ENCODE data around the gene PUS7L. TPM values are rescaled to one million over a fixed set of nuclear protein-coding genes. Genes with fewer than 3 reads are reported as not detected.
"Not testable (repeated sequence)": the region's sequence is repeated elsewhere in the genome, so short reads cannot be mapped to it uniquely, and the experiment has no call there.

The PUS7L gene
- total RNA-seq, 4 donors from 2014 or later = 5.4 to 22.3 (median 9.9) TPM

- Histone ChIP-seq H3K4me1 (peaks cover 4 to 33% (median 19%) of the 10 kb centered on the region in 4 donors), H3K4me3 (peak overlapping the region in 3 of 4 donors; percentile 68 to 71 (median 68)), H3K36me3 (no peaks in the 10 kb centered on the region), H3K9me3 (no peaks in the 10 kb centered on the region), H3K27ac (no peak overlapping the region), H3K27me3 (no peaks in the 10 kb centered on the region)
- TF ChIP-seq CTCF (IDR thresholded peaks at IDR 0.05) (no peak), POLR2A (IDR thresholded peaks at IDR 0.05) (no peak)
- no peak for DNase-seq
These were observed 1.8 kb upstream of the PUS7L start for GRCh38 chr12:43760396-43760795.

- Histone ChIP-seq H3K27me3 (no peaks in the 10 kb centered on the region), H3K27ac (peak overlapping the region; percentile 44 to 94 (median 88)), H3K36me3 (peaks cover 0 to 11% (median 0%) of the 10 kb centered on the region in 3 donors), H3K9me3 (no peaks in the 10 kb centered on the region), H3K4me3 (peak overlapping the region; percentile 68 to 71 (median 70)), H3K4me1 (peaks cover 4 to 33% (median 19%) of the 10 kb centered on the region in 4 donors)
- peak in 2 of 3 donors; percentile 28 to 57 for DNase-seq
- TF ChIP-seq POLR2A (IDR thresholded peaks at IDR 0.05) = no peak
- no peak for TF ChIP-seq CTCF (IDR thresholded peaks at IDR 0.05)
These were observed 303 bp downstream of the PUS7L start for GRCh38 chr12:43758247-43758727.

- H3K4me1 ChIP-seq = peaks cover 0 to 8% (median 4%) of the 10 kb centered on the region in 4 donors
- H3K4me3 ChIP-seq = no peak overlapping the region
- no peak for DNase-seq
- H3K27me3 ChIP-seq = no peaks in the 10 kb centered on the region
- TF ChIP-seq POLR2A (IDR thresholded peaks at IDR 0.05) (no peak), CTCF (IDR thresholded peaks at IDR 0.05) (no peak)
- peaks cover 0 to 11% (median 0%) of the 10 kb centered on the region in 3 donors for H3K36me3 ChIP-seq
- H3K27ac ChIP-seq = no peak overlapping the region
- no peaks in the 10 kb centered on the region for H3K9me3 ChIP-seq
These were observed 4.6 kb downstream of the PUS7L start for GRCh38 chr12:43754015-43754414.

GRCh38 chr12:43751360-43751759, 7.2 kb downstream of the PUS7L start:
- peaks cover 0 to 11% (median 0%) of the 10 kb centered on the region in 3 donors for H3K36me3 ChIP-seq
- not testable (repeated sequence) for H3K27me3 ChIP-seq, H3K4me1 ChIP-seq, H3K27ac ChIP-seq, H3K9me3 ChIP-seq, H3K4me3 ChIP-seq, DNase-seq

GRCh38 chr12:43750814-43751213, 7.8 kb downstream of the PUS7L start:
- Histone ChIP-seq H3K9me3 (no peaks in the 10 kb centered on the region), H3K4me1 (no peaks in the 10 kb centered on the region), H3K27me3 (no peaks in the 10 kb centered on the region), H3K4me3 (no peak overlapping the region), H3K27ac (no peak overlapping the region), H3K36me3 (peaks cover 0 to 11% (median 0%) of the 10 kb centered on the region in 3 donors)
- no peak for TF ChIP-seq CTCF (IDR thresholded peaks at IDR 0.05)
- TF ChIP-seq POLR2A (IDR thresholded peaks at IDR 0.05) = no peak
- DNase-seq = no peak

- DNase-seq = no peak
- Histone ChIP-seq H3K36me3 (peaks cover 0 to 19% (median 0%) of the 10 kb centered on the region in 3 donors), H3K9me3 (no peaks in the 10 kb centered on the region), H3K27ac (no peak overlapping the region), H3K27me3 (no peaks in the 10 kb centered on the region), H3K4me1 (no peaks in the 10 kb centered on the region), H3K4me3 (no peak overlapping the region)
- TF ChIP-seq CTCF (IDR thresholded peaks at IDR 0.05) = no peak
- no peak for TF ChIP-seq POLR2A (IDR thresholded peaks at IDR 0.05)
These were observed 9.6 kb downstream of the PUS7L start for GRCh38 chr12:43749016-43749415.
